HG03460 (cell line): ENCODE data around the gene NR5A2.
A peak's percentile ranks its signal among the peaks of the same experiment; 100 is the strongest.
"Not testable (repeated sequence)": the region's sequence is repeated elsewhere in the genome, so short reads cannot be mapped to it uniquely, and the experiment has no call there.

Experiments used
- ATAC-seq: cut with Tn5 transposase; IDR thresholded peaks from one replicate; pipeline ENCODE4 v1.9.1; 2021; ENCODE audit not compliant: unreplicated experiment

Gene NR5A2

GRCh38 chr1:200187332-200187731 is 159.8 kb downstream of the NR5A2 start:
- ATAC-seq: not testable (repeated sequence)

GRCh38 chr1:200191993-200192392 is 164.5 kb downstream of the NR5A2 start:
- ATAC-seq: no peak

- no peak for ATAC-seq
Measured at GRCh38 chr1:200194477-200194876, 167.0 kb downstream of the NR5A2 start.

GRCh38 chr1:200198236-200198635 is 170.7 kb downstream of the NR5A2 start:
- ATAC-seq: no peak

- no peak for ATAC-seq
Measured at GRCh38 chr1:200205216-200205995, 177.9 kb downstream of the NR5A2 start.

- no peak for ATAC-seq
Measured at GRCh38 chr1:200206340-200206739, 178.8 kb downstream of the NR5A2 start.

GRCh38 chr1:200206761-200207160 is 179.3 kb downstream of the NR5A2 start:
- ATAC-seq: no peak

- peak; percentile 80 for ATAC-seq
Measured at GRCh38 chr1:200207711-200208126, 180.2 kb downstream of the NR5A2 start.

- no peak for ATAC-seq
Measured at GRCh38 chr1:200211157-200211556, 183.6 kb downstream of the NR5A2 start.

- ATAC-seq: no peak
Measured at GRCh38 chr1:200213392-200213791, 185.9 kb downstream of the NR5A2 start.

GRCh38 chr1:200213921-200214320 is 186.4 kb downstream of the NR5A2 start:
- no peak for ATAC-seq

GRCh38 chr1:200215350-200215749 is 187.8 kb downstream of the NR5A2 start:
- no peak for ATAC-seq

GRCh38 chr1:200217703-200218102 is 190.2 kb downstream of the NR5A2 start:
- no peak for ATAC-seq

GRCh38 chr1:200221614-200222282 is 194.2 kb downstream of the NR5A2 start:
- ATAC-seq: no peak

GRCh38 chr1:200223207-200223606 is 195.7 kb downstream of the NR5A2 start:
- ATAC-seq: no peak

GRCh38 chr1:200223613-200224012 is 196.1 kb downstream of the NR5A2 start:
- ATAC-seq: no peak

GRCh38 chr1:200224315-200224714 is 196.8 kb downstream of the NR5A2 start:
- ATAC-seq: no peak

GRCh38 chr1:200226268-200226968 is 198.9 kb downstream of the NR5A2 start:
- no peak for ATAC-seq

GRCh38 chr1:200226969-200227303 is 199.4 kb downstream of the NR5A2 start:
- no peak for ATAC-seq
